Medulla oblongata (tissue), 1 donor: Measurements from ENCODE around the gene OR10AG1.

ENCODE experiments used
- DNase-seq: peaks from one replicate; pipeline ENCODE4 v3.0.0-alpha.2; 2015; ENCODE audit errors: extremely low spot score

Gene OR10AG1

GRCh38 chr11:55969845-55970244, at the start of gene OR10AG1:
OR10AG1 (minus strand) TSS chr11:55969945; CDS start chr11:55969907, 38 bp downstream.
- DNase-seq: no peak

GRCh38 chr11:56013805-56014204, 44.1 kb upstream of the OR10AG1 start:
- DNase-seq: no peak

- DNase-seq: no peak
Observed at GRCh38 chr11:56010716-56011115, 41.0 kb upstream of the OR10AG1 start.

- DNase-seq: no peak
Observed at GRCh38 chr11:55994525-55994924, 24.8 kb upstream of the OR10AG1 start, which contains the start of gene OR5F1. OR5F1 (minus strand) TSS chr11:55994625; CDS start chr11:55994625, 0 bp downstream.

- no peak for DNase-seq
Observed at GRCh38 chr11:55970935-55971334, 1.2 kb upstream of the OR10AG1 start.

- DNase-seq: no peak
Observed at GRCh38 chr11:55967914-55968313, 1.8 kb downstream of the OR10AG1 start.

- no peak for DNase-seq
Observed at GRCh38 chr11:55966391-55966790, 3.4 kb downstream of the OR10AG1 start.

- no peak for DNase-seq
Observed at GRCh38 chr11:55956521-55956920, 13.2 kb downstream of the OR10AG1 start.

GRCh38 chr11:55949330-55949729, 20.4 kb downstream of the OR10AG1 start:
- no peak for DNase-seq

- DNase-seq: peak; percentile 65
Observed at GRCh38 chr11:55942785-55943392, 26.9 kb downstream of the OR10AG1 start.

- DNase-seq: no peak
Observed at GRCh38 chr11:55936300-55936699, 33.4 kb downstream of the OR10AG1 start, which contains the start of gene OR5I1. OR5I1 (minus strand) TSS chr11:55936400; CDS start chr11:55936400, 0 bp downstream.

GRCh38 chr11:55920537-55920936, 49.2 kb downstream of the OR10AG1 start:
- DNase-seq: no peak
